SH-SY5Y (cell line): ENCODE measurements around the gene ARPC5L.

ENCODE experiments used
- GATA2 ChIP-seq: IDR thresholded peaks from 2 replicates; pipeline ENCODE4 v1.6.1; 2011; ENCODE audit warnings: mild to moderate bottlenecking, low read depth, low read length
- GATA3 ChIP-seq: IDR thresholded peaks from 2 replicates; pipeline ENCODE4 v1.6.1; 2011; ENCODE audit warnings: low read depth, mild to moderate bottlenecking, low read length, moderate library complexity

Gene ARPC5L

DNA sequence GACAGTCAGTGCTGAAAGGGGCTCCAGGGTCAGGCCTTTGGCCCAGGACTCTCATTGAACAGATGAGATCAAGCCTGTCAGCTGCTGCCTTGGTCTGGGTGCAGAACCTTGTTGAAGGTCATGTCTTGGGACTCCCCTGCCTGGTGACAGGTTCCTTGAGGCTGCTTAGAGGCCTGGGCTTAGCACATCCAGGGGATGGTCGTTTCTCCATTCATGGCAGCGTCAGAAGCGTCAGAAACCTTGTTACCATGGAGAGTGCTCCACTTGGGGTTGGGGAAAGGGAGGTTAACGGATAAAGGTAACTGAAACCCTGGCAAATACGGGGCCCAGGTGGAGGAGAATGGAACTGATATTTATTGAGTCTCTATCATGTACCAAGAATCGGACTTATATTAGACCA lies 8.8 kb downstream of the ARPC5L start:
- TF ChIP-seq GATA2 (no peak), GATA3 (no peak)

- TF ChIP-seq GATA3 (no peak), GATA2 (no peak)
Measured at GRCh38 chr9:124871156-124871561, 9.2 kb downstream of the ARPC5L start.

DNA sequence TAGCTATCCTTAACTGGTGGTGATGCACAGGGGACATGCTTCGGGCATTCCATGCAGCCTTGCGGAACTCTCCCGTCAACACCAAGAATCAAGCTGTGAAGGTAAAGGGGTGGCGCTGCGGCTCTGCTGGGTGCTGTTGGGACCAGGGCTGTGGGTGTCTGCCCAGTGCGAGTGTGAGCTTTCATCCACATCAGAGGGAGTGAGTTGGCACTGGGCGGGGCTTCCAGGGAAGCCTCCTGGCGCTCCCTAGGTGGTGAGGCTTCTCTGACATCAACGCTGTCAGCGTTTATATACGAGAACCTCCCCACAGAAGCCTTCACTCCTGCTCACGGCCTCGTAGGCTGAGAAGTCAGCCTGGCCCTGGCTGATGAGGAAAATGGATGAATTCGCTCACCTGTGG lies 11.7 kb downstream of the ARPC5L start:
- TF ChIP-seq GATA3 (no peak), GATA2 (no peak)

DNA sequence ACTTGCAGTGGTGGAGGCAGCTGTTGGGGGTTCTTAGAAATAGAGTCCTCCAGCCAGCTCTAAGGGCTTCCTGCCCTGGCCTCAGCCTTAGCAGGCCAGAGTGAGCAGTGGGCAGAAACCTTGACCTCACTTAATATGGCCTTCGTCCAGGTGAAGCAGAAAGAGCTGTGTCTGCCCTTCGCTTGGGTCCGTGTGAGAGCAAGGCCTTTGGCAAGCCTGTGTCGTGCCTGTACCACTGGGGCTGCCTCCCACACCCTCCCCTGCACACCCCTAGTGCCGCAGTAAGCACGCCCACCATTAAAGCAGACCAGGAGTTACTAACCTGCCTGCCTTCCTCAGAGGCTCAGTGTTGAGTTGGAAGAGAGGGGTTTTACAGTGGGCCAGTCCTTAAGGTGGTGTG lies 13.6 kb downstream of the ARPC5L start:
- TF ChIP-seq GATA2 (no peak), GATA3 (no peak)

- TF ChIP-seq GATA3 (no peak), GATA2 (no peak)
Measured at GRCh38 chr9:124877021-124877782, 15.3 kb downstream of the ARPC5L start.

DNA sequence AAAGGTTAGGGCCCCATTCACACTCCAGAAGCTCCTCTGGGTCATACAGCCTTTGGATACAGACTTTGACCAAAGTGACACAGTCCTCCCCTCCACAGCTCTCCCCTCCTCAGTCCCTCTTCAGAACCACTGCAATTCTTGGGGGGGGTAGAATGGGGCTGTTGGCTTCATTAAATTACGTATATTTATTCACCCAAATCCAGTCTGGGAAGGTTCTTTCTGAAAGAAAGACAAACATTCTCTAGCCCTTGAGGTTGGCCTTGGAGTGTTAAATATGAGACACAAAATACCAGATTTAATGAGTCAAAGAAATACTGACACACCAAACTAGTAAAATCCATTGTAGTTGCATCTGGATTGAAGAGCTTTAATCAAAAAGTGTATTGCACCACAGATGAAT lies 16.1 kb downstream of the ARPC5L start:
- no peak for TF ChIP-seq GATA3
- TF ChIP-seq GATA2 = no peak

DNA sequence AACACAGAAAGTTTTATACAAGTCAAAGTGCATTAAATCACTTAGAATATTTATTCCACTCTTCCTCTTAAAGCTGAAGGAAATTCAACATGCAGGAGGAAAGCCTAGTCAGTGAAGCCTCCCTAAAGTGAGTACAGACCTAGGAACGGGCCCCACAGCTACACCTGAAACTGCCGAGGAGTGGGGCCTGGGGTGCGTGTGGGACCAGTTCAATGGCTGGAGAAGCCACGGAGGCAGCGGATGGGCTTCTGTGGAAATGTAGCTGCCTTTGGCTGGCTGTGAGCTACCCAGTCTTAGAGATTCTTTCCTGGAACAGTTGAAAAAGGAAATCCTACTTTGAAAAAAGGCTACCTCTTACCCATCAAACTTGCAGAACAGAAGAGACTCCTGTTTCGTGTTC lies 16.6 kb downstream of the ARPC5L start:
- no peak for TF ChIP-seq GATA2
- no peak for TF ChIP-seq GATA3

DNA sequence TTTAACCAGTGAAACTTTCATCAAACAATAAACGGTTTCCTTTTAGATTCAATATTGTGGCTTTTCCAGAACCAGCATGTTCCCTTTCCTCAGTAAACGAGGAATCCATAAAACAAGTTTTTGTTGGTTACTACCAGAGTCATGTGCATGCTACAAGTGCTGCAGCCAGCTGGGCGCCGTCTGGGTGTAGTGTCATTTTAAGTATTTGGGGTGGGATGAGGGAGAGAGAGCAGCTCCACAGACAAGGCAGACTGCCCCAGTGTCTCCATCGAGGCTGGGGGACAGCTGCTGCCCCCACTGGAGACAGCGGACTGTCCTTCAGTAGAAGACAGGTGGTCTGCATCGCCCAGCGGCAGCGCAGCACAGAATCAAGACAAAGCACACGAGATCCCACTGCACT lies 17.3 kb downstream of the ARPC5L start:
- TF ChIP-seq GATA3 (no peak), GATA2 (no peak)

DNA sequence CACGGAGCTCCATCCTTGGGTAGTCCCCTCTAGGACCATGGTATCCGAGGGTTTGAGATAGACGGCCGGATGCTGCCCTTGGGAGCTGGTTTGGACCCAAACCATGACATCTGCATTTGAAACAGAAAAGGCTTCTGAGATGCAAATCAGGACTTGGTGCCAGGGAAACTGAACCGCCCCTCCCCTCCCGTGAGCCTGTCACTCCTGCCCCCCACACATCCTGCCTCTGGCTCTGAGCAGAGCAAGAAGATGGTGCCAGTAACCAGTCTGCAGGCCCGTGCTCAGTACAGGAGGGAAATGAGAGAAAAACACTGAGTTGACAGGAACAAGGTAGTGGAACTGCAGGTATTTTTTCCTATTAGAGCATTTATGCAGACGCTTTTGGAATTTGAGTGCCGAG lies 18.6 kb downstream of the ARPC5L start:
- TF ChIP-seq GATA3 = no peak
- no peak for TF ChIP-seq GATA2

DNA sequence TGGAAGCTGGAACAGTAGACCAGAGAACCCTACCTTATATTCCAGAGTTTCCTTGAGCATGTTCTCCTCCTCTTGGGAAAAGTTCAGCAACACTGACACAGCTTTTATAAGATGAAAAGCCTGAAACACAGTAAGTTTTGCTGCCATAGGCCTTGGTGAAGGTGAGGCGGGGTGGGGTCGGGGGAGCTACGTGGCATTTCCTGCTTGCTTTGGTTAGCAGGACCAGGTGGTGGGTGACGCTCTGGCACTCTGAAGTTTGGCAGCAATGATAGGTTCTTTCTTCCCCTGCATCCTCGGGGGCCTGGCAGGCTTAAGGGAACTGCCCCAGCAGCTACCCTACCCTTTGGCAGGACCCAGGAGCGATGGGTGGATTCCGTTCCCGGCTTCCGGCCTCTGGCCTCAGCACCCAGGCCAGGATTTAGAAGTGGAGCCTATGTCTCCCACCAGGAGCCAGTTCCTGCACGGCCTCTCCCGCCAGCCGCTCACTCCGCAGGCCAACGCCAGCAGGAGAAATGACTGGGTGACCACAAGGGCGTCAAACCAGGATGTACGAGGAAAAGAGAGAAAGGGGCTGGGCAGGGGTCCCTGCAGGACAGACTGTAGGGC lies 19.3 kb downstream of the ARPC5L start:
- no peak for TF ChIP-seq GATA3
- TF ChIP-seq GATA2 = no peak

DNA sequence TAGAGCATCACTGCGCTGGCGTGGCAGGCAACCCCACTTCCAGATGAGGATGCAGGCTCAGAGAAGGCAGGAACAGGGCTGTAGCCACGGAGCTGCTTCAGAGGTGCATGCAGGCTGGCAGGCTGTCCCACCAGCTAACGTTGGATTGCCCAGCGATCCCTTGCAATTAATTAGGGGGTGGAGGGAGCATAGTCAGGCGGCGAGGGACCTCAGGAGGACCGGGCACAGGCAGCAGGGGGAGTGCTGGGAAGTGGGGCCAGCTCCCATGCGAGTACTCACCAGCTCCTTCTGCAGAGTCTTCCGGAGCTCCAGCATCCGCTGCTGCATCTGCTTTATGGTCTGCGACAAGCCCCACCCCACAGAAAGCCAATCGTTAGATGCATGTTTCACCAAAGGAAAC lies 20.3 kb downstream of the ARPC5L start:
- TF ChIP-seq GATA3 (no peak), GATA2 (no peak)

GRCh38 chr9:124884376-124884775 lies 22.4 kb downstream of the ARPC5L start:
- TF ChIP-seq GATA3 = no peak
- TF ChIP-seq GATA2 = no peak

DNA sequence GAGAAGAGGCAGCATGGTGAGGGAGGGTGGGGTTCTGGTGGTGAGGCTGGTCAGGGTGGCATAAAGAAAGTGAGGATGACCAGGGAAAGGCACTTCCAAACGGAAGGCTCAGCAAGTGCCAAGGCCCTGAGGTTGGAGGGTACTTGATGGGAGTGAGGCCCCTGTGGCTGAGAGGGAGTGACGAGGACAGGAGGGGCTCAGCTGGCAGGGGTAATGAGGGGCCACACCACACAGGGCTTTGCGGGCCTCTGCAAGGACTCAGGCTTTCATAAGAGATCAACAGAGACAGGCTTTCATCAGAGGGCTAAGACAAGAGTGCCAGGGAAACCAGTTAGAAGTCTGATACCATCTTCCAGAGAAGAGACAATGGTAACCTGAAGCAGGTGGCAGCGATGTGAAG lies 23.6 kb downstream of the ARPC5L start:
- TF ChIP-seq GATA2 (no peak), GATA3 (no peak)

DNA sequence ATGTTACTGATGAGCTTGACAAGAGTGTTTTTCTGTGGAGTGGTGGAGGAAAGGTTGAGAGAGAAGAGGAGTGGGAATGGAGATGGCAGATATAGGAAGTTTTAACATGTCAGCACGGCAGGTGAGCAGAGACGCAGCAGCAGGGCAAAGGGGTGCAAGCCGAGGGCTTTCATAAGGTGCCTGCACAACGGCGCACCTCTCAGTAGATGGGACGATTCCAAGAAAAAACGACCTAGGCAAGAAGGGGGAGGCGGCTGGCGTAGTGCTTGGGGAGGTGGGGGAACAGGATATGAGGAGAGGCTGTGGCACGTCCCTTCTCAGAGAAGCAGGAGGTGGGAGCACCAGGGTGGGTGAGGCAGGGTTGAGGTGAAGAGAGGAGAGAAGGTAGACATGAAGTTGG lies 24.5 kb downstream of the ARPC5L start:
- TF ChIP-seq GATA2 (no peak), GATA3 (no peak)

DNA sequence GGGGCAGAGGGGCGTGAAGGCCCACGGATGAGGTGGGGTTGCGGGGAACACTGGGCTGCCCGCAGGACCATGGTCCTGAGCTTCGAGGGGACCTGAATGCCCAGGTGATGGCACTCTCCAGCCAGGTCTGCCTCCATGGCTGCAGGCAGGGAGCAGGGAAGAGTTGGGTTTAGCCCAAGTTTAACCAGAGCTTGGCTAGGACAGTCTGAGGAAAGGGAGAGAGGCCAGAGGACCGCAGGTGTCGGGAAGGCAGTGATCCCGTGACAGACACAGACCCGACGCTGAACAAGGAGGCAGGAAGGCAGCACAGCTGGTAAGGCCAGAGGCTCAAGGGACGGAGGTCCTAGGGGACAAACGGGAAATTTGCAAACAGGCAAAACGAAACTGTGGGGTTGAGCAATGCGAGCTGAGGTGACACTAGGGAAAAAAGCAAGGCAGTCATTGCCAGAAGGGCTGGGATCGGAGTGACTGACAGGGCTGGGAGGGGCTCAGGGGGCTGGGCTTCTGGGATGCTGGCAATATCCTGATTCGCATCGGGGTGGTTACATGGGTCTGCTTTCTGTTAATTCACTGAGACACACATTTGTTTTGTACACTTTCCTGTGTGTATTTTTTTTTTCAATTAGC lies 25.0 kb downstream of the ARPC5L start:
- TF ChIP-seq GATA3 (no peak), GATA2 (no peak)

DNA sequence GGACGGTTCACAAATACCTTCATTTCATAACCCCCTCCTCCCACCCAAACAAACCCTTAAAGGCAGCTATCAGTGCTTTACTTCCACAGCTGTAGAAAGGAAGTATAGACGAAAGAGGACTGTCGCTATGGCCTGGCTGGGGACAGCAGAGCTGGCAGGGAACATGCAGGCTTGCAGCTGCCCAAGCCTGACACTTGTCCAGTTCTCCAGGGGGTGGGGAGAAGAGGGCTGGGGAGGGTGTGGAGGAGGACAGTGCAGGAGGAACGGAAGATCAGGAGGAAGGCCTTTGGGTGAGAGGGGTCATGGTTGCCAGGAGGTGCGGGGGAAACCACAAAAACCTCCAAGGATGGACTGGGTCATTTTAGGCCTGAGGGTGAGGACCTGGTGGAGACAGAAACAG lies 25.9 kb downstream of the ARPC5L start:
- TF ChIP-seq GATA3 (no peak), GATA2 (no peak)
